Measurements from ENCODE around the gene MICU1. TPM values are rescaled to one million over a fixed set of nuclear protein-coding genes. Genes with fewer than 3 reads are reported as not detected.
"Not testable (repeated sequence)": the region's sequence is repeated elsewhere in the genome, so short reads cannot be mapped to it uniquely, and the experiment has no call there.

MICU1 gene
- total RNA-seq, 4 donors from 2014 or later: 21.9 to 36.2 (median 31.7) TPM

GRCh38 chr10:72660220-72660619, 34.3 kb upstream of the MICU1 start:
- ATAC-seq (ENCODE audit: low FRiP score) (no peak), DNase-seq (ENCODE audit: low spot score) (no peak)
- TF ChIP-seq, protein P1, sequence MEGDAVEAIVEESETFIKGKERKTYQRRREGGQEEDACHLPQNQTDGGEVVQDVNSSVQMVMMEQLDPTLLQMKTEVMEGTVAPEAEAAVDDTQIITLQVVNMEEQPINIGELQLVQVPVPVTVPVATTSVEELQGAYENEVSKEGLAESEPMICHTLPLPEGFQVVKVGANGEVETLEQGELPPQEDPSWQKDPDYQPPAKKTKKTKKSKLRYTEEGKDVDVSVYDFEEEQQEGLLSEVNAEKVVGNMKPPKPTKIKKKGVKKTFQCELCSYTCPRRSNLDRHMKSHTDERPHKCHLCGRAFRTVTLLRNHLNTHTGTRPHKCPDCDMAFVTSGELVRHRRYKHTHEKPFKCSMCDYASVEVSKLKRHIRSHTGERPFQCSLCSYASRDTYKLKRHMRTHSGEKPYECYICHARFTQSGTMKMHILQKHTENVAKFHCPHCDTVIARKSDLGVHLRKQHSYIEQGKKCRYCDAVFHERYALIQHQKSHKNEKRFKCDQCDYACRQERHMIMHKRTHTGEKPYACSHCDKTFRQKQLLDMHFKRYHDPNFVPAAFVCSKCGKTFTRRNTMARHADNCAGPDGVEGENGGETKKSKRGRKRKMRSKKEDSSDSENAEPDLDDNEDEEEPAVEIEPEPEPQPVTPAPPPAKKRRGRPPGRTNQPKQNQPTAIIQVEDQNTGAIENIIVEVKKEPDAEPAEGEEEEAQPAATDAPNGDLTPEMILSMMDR (IDR thresholded peaks at IDR 0.05): no peak

GRCh38 chr10:72659694-72660093, 33.8 kb upstream of the MICU1 start:
- TF ChIP-seq, protein P1 (IDR thresholded peaks at IDR 0.05): no peak
- ATAC-seq (ENCODE audit: low FRiP score) (no peak), DNase-seq (ENCODE audit: low spot score) (no peak)

DNA sequence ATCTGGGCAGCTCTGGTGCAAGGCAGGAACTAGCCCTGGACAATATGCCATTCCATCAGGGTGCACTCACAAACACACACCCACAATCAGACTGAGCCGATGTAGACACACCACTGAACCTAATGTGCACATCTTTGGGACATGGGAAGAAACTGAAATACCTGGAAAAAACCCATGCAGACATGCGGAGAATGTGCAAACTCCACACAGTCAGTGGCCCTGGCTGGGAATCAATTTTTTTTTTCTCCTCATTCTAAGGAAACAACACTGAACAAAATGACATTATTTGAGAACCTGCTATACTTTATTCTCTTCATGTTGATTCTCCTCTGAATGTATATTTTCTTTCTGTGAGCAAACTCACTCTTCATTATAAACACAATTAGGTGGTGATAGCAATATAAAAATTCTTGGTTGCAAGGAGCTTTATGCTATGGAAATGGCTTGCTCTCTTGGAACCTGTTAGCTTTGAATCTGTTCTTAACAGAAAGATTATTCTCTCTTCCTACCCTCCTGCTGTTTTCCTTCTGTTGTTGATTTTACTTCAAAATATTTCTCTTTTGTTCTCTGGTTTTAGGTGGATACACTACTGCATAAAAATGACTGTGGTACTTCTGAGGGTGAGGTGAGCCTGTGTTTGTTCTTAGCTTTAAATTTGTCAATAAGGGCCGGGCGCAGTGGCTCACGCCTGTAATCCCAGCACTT, 33.0 kb upstream of the MICU1 start:
- DNase-seq (ENCODE audit: low spot score): no peak
- TF ChIP-seq, protein P1 (IDR thresholded peaks at IDR 0.05): no peak
- no peak for ATAC-seq (ENCODE audit: low FRiP score)

GRCh38 chr10:72654720-72655119, 28.8 kb upstream of the MICU1 start:
- TF ChIP-seq, protein P1 (IDR thresholded peaks at IDR 0.05): no peak
- no peak for ATAC-seq (ENCODE audit: low FRiP score)
- no peak for DNase-seq (ENCODE audit: low spot score)

GRCh38 chr10:72653383-72654096, 27.7 kb upstream of the MICU1 start:
- ATAC-seq (ENCODE audit: low FRiP score) (no peak), DNase-seq (ENCODE audit: low spot score) (no peak)
- TF ChIP-seq, protein P1 (IDR thresholded peaks at IDR 0.05): no peak

DNA sequence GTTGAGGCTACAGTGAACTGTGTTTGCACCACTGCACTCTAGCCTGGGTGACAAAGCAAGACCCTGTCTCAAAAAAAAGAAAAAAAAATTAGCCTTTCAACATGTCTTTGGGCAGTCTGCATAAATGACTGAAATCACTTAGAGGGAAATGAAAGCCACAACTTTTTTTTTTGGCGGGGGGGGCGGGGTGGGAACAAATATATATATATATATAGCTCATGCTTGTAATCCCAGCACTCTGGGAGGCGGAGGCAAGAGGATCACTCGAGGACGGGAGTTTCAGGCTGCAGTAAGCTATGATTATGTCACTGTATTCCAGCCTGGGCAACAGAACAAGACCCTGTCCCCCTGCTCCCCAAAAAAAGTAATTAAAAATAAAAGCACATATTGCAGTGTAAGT, 23.4 kb upstream of the MICU1 start:
- TF ChIP-seq, protein P1 (IDR thresholded peaks at IDR 0.05): no peak
- no peak for ATAC-seq (ENCODE audit: low FRiP score)
- no peak for DNase-seq (ENCODE audit: low spot score)

- TF ChIP-seq, protein P1 (IDR thresholded peaks at IDR 0.05): no peak
- no peak for DNase-seq (ENCODE audit: low spot score)
- no peak for ATAC-seq (ENCODE audit: low FRiP score)
Measured at GRCh38 chr10:72648301-72648700, 22.4 kb upstream of the MICU1 start.

DNA sequence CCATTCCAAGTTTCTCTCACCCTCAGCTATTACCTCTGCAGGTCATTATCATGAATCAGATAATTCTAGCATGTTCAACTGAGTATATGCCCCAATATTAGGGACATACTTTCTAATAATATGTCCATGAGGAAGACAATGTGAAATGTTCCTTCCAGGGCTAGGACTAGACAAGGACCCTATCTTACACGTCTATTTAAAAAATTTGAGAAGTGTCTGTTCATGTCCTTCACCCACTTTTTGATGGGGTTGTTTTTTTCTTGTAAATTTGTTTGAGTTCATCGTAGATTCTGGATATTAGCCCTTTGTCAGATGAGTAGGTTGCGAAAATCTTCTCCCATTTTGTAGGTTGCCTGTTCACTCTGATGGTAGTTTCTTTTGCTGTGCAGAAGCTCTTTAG, 21.1 kb upstream of the MICU1 start:
- ATAC-seq (ENCODE audit: low FRiP score): not testable (repeated sequence)

More for the DNA sequence above, 21.1 kb upstream of the MICU1 start:
- not testable (repeated sequence) for DNase-seq (ENCODE audit: low spot score)
